ENCODE results near the gene TMED5.

- TF ChIP-seq POLR2A (IDR thresholded peaks at IDR 0.05) (no peak), CTCF (IDR thresholded peaks at IDR 0.05) (no peak), EP300 (IDR thresholded peaks at IDR 0.05; ENCODE audit: low read depth) (no peak), POLR2AphosphoS5 (IDR thresholded peaks at IDR 0.05) (no peak)
These were observed 1.8 kb downstream of the TMED5 start for GRCh38 chr1:93178418-93178817.

All from transverse colon (tissue), 4 donors.